ENCODE data around the gene CCDC167.
"Not testable (repeated sequence)": the region's sequence is repeated elsewhere in the genome, so short reads cannot be mapped to it uniquely, and the experiment has no call there.

GRCh38 chr6:37443216-37443542, 56.5 kb downstream of the CCDC167 start:
- TF ChIP-seq, protein P1, sequence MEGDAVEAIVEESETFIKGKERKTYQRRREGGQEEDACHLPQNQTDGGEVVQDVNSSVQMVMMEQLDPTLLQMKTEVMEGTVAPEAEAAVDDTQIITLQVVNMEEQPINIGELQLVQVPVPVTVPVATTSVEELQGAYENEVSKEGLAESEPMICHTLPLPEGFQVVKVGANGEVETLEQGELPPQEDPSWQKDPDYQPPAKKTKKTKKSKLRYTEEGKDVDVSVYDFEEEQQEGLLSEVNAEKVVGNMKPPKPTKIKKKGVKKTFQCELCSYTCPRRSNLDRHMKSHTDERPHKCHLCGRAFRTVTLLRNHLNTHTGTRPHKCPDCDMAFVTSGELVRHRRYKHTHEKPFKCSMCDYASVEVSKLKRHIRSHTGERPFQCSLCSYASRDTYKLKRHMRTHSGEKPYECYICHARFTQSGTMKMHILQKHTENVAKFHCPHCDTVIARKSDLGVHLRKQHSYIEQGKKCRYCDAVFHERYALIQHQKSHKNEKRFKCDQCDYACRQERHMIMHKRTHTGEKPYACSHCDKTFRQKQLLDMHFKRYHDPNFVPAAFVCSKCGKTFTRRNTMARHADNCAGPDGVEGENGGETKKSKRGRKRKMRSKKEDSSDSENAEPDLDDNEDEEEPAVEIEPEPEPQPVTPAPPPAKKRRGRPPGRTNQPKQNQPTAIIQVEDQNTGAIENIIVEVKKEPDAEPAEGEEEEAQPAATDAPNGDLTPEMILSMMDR (IDR thresholded peaks at IDR 0.05 in 2 of 3, conservative IDR thresholded peaks at IDR 0.05 in 1 of 3; ENCODE audit: borderline replicate concordance in 1 of 3, insufficient read depth in 1 of 3, low read depth in 2 of 3, low read length in 2 of 3) = not testable (repeated sequence)
- TF ChIP-seq EZH2phosphoT487 (IDR thresholded peaks at IDR 0.05; ENCODE audit: borderline replicate concordance) = not testable (repeated sequence)
